HG02981 (cell line): ENCODE measurements around the gene ANTXR1.

Experiments used
- ATAC-seq: cut with Tn5 transposase; IDR thresholded peaks from one replicate; pipeline ENCODE4 v1.9.1; 2021; ENCODE audit warnings: mild to moderate bottlenecking, moderate library complexity; ENCODE audit not compliant: unreplicated experiment

ANTXR1 gene

DNA sequence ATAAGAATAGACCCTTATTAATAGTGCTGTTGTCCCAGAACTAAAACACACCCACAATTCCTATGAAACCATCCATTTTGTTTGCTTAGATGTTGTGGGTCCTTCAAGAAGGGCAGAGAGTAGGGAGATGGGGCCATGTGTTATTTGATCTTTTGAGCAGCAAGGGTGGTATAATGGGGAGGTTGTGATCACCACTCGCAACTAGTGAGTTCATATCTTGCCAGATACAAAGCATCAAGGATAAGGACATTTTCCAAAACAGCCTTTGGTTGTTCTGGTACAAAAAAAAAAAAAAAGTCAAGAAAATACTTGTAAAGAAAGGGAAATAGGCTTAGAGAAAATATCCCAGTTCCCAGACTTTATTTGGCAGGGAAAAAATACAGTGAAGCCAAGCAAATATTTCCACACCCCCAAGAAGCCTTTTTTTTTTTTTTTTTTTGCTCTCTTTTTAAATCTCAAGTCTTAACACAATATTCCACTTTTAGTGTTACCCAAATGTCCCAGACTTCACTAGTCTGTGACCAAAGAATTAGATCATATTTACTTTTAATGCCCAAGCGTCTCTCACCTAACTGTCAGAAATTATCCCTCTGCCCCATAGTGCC, 54.1 kb downstream of the ANTXR1 start:
- ATAC-seq = no peak

DNA sequence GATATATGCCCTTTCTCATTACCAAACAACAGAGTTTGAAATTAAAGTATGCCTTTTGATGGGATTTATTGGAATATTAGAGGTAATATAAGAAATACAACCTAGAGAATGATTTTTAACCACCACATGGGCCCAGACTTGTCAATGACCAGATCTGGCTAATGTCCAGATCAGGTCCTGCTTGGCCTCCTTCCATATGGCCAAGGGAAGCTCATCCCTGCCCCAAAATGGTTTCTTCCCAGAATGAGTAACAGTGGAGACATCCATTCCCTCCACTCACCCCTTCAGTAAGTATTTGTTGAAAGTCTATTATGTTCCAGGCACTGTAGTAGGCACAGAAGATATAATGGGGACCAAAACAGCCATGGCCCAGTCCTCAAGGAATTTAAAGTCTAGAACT, 54.9 kb downstream of the ANTXR1 start:
- no peak for ATAC-seq

DNA sequence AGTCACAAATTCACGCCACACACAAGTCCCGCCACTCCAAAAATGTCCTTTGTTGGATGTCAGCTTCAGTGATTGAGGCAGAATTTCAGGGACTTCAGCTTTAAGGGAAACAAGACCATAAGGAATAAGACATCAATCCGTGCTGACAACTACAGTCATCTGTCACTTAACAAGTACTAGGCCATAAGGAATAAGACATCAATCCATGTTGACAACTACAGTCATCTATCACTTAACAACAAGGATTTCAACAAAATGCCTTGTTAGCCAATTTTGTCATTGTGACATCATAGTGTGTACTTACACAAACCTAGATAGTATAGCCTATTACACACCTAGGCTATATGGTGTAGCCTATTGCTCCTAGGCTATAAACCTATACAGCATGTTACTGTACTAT, 58.0 kb downstream of the ANTXR1 start:
- no peak for ATAC-seq

DNA sequence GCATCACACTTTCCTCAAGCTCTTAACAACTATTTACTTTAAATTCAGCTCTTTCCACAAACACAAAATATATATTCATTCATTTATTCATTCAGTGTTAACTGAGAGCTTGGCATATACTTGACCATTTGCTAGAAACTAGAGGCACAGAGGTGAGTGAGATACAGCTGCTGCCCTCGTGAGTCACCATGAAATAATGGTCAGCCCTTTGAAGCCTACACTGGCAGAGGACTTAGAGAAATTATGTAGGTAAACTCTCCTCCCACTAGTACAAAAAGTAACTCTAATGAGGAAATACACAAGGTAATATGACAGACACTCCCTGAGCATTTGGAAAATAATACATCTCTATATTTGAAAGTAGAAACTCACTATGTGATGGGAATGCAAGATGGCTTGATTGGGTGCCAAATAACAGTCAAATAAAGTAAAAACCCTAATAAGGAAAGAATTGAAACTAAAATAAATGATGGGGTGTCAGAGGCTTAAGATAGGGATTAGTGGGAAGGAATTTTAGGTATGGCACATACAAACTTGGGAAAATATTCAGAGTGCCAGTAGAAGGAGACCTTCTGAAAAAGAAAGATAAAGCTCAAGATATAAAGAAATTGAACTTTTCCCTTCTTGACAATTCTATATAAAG, 61.1 kb downstream of the ANTXR1 start:
- ATAC-seq = no peak

DNA sequence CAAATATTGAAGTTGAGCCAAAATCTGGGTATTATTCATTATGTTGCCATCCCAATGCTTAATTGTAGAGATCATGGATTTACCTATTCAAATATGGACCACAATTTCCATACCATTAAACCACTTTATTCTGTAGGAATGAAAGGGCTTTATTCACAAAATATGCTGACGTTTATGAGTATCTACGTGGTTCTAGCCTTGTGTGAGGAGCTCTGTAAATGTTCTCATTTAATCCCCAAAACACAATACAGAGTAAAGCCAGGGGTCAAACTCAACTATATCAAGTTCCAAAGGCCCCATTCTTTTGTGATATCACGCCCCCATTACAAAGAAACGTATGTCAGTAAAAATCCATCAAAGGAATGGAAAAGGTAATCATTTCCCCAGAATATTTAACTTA, 61.9 kb downstream of the ANTXR1 start:
- no peak for ATAC-seq

DNA sequence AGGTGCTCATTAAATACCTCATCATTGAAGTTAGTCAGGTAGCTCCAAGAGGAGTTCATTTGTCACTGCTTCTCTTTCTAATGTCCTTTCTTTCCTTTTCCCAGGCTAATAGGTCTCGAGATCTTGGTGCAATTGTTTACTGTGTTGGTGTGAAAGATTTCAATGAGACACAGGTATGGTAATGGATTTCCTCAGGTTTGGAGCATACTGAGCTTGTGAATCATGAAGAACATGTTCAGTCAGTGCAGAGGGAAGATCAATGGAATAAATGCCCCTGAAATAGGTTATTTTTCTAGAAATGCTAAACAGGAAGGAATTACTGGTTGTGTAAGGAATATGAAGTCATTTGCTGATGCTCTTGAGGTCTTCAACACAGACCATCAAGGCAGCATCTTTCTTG, 62.5 kb downstream of the ANTXR1 start:
- ATAC-seq = no peak

DNA sequence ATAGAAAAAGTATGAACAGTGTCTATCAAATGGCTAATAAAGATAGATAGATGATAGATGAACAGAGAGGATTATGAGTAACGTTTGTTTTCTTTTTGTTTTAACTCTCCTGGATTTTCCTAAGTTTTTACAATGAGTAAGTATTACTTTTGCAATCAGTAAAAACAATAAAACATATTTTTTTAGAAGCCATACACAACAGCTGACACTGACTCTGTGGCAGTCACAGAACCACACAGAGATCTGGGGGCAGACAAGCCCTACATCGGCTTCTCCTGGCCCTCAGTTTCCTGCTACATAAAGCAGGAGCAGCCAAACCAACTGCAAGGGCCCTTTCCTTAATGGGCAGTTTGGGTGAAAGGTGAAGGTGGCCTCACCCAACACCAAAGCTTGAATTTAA, 63.6 kb downstream of the ANTXR1 start:
- ATAC-seq = no peak

DNA sequence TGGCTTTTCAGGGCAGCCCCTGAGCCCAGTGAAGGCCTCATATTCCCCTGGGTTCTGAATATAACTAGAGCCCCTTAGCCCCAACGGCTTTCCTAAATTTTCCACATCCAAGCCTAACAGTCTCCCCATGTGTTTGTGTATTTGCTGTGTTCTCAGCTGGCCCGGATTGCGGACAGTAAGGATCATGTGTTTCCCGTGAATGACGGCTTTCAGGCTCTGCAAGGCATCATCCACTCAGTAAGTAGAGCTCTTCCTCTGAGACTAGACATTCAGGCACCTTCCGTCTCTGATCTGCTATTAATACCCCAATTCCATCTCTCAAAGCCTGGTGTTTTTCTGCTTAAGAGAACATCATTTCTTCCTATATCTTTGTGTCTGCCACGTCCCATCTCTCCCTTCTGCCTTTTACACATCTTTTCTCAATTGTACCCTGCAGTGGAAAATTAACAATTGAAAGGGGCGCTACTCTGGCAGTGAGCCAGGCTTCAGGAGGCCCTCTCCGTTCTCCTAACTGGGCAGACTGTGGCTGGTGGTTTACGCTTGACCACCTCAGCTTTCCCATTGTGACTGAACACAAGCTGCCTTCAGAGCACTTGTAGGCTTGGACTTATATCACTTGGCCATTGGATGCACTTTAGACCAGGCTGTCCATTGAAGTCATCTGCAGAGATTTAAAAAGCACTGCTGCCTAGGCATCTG, 64.4 kb downstream of the ANTXR1 start:
- ATAC-seq = no peak

DNA sequence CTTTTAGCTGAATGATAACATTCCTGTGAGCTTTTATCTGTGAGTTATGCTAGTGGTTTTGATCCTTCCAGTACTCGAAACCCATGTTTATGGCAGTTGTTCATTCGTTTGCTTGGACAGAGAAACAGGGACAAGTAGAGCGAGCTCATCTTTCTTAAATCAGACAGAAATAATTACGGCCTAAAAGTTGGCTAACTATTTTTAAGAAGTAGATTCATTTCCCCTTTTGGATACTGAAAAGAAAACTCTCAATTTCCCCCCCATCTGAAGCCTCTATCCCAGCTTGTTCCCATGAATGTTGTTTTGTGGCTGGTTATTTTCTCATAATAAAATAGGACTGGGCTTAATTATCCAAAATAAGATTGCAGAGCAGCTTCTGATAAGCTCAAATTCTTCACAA, 67.1 kb downstream of the ANTXR1 start:
- no peak for ATAC-seq

DNA sequence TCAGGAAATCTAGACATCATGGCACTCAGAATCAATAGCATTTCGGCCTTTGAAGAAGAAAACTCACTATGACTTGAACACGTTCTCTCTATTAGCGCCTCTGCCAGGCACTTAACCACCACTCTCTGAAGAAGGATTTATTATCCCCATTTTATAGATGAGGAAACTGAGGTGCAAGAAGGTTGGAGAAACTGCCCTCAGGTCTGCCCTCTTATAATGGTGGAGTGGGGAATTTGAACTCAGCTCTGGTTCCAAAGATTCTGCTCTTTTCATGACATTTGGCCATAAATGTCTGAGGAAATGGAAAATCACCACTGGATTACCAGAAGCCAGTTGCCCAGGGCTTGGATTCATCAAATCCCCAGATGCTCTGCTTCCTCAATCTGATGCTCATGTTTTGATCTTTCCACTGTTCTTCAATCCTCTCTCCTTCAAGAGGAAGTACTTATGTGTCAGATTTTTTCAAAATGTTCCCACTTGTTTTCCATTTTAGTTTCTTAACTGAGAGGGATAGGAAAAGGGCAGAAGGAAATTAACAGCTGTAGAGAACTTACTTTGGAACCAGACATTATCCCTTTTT, 68.1 kb downstream of the ANTXR1 start:
- ATAC-seq = no peak

DNA sequence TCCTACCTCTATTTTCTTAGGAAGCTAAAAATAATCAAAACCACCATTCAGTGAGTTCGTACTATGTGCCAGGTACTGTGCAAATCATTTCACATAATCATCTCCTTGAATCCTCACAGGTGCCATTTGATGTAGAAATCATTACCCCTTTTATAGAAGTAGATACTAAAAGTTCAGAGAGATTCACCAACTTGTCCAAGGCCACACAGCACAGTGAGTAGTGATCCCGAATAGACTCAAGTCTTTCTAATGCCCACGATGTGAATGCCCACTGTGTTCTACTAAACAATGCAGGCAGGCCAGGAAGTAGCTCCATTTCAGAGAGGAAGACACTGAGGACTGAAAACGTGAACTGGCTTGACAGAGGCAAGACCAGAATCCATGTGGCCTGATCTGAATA, 68.8 kb downstream of the ANTXR1 start:
- no peak for ATAC-seq

DNA sequence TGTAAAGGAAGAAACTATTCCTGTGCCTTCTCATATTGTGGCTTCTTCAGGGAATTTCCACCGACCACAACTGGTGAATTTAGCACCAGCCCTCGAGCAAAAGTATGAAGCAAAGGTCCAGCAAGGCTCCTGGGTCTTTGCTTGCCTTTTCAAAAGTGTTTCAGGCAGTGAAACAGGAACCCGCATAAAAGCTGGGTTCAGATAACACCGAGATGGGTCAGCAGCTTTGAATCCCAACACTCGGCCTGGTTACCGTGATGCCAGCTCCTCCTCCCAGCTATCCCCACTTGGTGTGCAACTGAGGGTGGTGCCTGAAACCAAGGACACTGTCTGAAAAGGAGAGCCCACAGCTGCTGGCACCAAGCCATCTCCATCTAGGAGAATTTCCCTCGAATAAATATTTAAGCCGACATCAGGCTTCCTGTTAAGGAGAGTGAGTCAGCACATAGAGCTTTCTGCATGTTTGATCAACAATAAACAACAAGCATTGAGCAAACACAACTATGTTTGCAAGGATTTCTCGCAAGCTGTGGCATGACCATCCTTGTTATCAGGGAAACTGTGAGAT, 69.5 kb downstream of the ANTXR1 start:
- no peak for ATAC-seq

DNA sequence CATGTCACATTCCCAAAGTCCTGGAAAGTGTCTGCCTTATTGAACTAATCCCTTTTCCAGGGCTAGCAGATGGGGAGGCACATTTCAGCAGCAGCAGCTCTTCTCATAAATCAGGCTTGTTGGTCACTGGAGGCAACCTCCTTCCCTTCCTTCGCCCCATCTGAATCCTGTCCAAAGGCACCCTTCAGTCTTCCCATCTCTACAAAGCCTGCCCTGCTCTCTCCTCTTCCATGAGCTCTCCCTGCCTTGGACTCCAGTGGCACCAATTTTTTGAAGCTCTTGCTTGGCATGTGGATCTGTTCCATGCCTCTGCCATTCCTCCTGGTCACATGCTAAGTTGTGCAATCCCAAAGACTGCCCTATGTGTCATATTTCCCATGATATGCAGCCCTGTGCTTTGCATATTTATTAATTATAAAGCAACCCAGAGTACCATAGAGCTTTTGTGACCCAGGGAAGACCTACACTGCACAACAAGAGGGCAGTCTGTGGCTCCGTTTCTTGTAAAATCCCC, 70.3 kb downstream of the ANTXR1 start:
- ATAC-seq = no peak

DNA sequence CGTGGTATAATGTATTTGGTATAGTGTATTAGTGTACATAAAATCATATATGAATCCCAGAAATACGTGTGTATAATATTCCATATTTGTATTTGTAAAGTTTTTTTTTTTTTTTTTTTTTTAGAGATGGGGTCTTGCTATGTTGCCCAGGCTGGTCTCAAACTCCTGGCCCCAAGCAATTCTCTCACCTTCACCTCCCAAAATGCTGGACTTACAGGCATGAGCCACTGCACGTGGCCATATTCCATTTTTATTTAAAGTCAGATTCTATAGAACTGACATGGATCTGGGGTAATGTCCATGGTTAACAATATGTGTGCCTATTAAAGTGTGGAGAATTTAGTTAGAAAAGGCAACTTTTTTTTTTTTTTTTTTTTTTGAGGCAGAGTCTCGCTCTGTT, 71.5 kb downstream of the ANTXR1 start:
- no peak for ATAC-seq

DNA sequence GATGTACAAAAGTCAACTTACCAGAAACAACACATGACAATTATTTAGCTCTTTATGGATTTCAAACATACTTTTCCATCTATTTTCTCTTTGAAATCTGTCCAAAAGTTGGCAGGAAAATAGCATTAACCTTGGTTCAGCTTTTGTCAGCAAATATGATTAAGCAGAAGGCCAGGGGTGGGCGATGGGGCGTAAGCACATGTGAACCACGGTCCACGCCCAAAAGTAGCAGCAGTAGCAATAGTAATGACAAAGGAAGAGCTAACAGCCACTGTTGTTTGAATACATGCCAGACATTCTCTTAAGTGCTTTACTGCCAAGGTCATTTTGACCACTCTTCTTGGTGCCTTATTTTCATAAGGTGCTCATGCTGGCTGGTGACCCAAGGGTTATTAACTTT, 73.5 kb downstream of the ANTXR1 start:
- no peak for ATAC-seq

DNA sequence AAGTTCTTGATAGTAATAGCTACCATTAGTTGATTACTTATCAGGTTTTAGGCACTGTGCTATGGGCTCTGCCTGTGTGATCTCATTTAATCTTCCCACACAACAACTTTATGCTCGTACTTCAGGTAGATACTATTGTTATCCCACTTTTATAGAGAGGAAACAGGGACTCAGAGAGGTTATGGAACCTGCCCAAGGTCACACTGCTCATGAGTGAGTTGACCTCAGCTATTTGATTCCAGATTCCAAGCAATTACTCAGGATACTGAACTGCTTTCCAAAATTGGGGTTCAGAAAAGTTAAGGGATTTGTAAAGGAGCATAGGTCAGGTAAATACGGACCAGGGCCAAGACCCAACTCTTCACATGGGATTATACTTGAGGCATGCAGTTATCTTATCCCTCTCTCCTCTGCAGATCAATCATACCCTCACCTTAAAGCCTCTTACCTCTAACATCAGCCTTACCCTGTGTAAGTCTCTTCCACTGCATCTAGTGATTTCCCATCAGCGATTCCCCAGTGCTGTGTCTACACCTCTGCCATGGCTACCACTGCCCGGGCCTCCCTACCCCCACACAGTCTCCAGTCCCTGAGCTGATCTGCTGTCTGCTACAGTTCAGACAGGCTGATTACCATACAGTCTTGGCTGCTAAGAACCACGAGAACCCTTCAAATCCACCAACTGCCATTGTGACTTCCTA, 74.4 kb downstream of the ANTXR1 start:
- ATAC-seq = no peak

DNA sequence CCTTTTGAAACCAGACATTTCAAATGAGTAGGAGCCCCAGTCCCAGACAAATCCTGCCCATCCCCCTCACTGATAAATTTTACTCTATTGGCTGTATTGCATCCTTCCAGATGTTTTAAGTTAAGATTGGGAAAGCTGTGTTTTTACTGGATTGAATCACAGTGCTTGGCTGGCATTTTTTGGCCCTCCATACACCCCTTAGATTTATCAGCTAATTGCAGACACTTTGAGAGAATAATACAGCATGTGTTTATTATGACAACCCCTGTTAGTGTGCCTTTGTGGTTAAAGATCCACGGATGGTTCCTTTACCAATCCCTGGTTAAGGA, 74.9 kb downstream of the ANTXR1 start:
- ATAC-seq = no peak

DNA sequence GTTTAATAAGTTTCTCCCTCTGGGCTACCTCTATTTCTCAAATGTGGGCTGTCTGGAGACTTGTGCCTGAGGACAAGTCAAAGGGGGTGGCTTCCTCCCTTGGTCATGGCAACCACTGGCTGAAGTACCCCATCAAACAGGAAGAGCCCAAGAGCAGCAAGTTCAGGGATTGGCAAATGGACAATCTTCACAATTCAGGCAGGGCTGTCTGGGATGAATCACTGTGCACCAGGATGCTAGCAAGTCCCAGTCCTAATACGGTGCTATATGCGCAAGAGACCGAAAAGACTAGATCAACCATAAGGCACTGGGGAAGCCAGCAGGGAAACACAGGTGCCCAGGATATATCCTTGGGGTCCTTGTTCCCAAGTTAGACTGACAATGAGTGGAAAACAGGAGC, 75.5 kb downstream of the ANTXR1 start:
- no peak for ATAC-seq

DNA sequence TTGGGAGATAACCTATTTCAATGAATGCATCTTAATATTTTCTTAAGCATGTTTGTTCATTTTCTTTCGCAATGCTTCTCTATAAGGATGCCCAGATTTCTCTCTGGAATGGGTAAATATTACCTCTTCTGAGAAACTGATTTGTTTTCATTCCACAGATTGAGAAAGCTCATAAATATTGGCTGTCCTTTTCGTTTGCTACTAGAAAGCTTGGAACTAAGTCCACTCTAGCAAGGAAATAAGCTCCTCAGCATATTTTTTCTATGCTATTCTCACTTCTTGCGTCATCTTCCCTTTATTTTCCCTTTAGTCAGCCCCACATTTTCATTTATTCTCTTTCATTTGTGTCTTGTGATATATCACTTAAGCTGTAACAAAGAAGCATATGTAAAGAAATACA, 76.3 kb downstream of the ANTXR1 start:
- no peak for ATAC-seq

DNA sequence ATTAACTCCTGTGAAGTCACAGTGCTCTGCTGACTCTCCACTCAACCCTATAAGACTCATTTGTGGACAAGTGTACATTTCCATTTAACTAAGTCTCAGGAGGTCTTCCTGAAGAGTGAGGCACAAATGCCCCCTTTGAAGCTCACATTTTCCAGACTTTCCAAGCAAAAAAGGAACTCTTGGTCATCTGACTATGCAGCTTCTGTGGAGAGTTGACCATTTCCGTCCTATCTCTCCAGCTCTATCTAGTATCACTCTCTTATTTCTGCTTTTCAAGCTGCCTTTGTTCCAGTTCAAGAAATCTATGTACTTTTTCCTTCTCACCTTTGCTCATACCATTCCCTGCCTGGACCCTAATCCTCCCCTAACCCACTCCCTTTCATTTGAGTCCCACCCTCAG, 77.0 kb downstream of the ANTXR1 start:
- ATAC-seq = no peak

DNA sequence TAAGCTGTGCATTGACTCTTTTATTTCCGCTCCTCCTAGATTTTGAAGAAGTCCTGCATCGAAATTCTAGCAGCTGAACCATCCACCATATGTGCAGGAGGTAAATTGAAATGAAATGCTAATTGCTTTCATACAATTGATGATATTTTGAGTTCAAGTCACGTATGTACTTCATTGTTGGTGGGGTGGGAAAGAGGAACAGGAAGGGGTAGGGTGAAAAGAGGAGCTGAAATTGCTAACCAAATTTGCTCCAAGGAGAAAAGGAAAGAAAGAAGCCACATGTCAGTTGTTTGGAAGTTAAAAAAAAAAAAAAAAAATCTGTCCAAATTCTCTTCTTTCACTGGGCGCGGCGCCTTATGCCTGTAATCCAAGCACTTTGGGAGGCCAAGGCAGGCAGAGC, 77.8 kb downstream of the ANTXR1 start:
- no peak for ATAC-seq
